H9 (cell line): Measurements from ENCODE around the gene ADGRA1. TPM values are rescaled to one million over a fixed set of nuclear protein-coding genes. Genes with fewer than 3 reads are reported as not detected.

Experiments
- DNase-seq: peaks from one replicate; pipeline ENCODE4 v3.0.0-alpha.2; 2017
- H2AFZ ChIP-seq: one replicate; pipeline ENCODE4 v1.6.1; 2013; ENCODE audit warnings: mild to moderate bottlenecking, low read length, control low read depth, moderate library complexity
- H2AK5ac ChIP-seq: 2 replicates; pipeline ENCODE4 v1.6.1; 2013; ENCODE audit warnings: low read length, control low read depth, mixed read lengths; ENCODE audit not compliant: insufficient read length
- H2BK120ac ChIP-seq: one replicate; pipeline ENCODE4 v1.6.1; 2013; ENCODE audit warnings: low read depth, mild to moderate bottlenecking, low read length, control low read depth, inconsistent platforms; ENCODE audit not compliant: poor library complexity, severe bottlenecking
- H2BK12ac ChIP-seq: 2 replicates; pipeline ENCODE4 v1.6.1; 2013; ENCODE audit warnings: low read length, control low read depth, mixed read lengths, low read depth; ENCODE audit not compliant: insufficient read length
- H2BK15ac ChIP-seq: 2 replicates; pipeline ENCODE4 v1.6.1; 2013; ENCODE audit warnings: low read depth, low read length, control low read depth
- H2BK20ac ChIP-seq: one replicate; pipeline ENCODE4 v1.6.1; 2013; ENCODE audit warnings: low read depth, mild to moderate bottlenecking, low read length, control low read depth, inconsistent platforms; ENCODE audit not compliant: poor library complexity, severe bottlenecking
- H2BK5ac ChIP-seq: 2 replicates; pipeline ENCODE4 v1.6.1; 2013; ENCODE audit warnings: low read length, control low read depth, mixed read lengths; ENCODE audit not compliant: insufficient read length
- H3K14ac ChIP-seq: 2 replicates; pipeline ENCODE4 v1.6.1; 2013; ENCODE audit warnings: low read length, control low read depth; ENCODE audit not compliant: insufficient read depth
- H3K18ac ChIP-seq: 2 replicates; pipeline ENCODE4 v1.6.1; 2013; ENCODE audit warnings: low read depth, mild to moderate bottlenecking, mixed read lengths, low read length, control low read depth; ENCODE audit not compliant: insufficient read length
- H3K23ac ChIP-seq: 2 replicates; pipeline ENCODE4 v1.6.1; 2013; ENCODE audit warnings: low read length, control low read depth, mixed read lengths, low read depth; ENCODE audit not compliant: insufficient read length
- H3K23me2 ChIP-seq: 2 replicates; pipeline ENCODE4 v1.6.1; 2013; ENCODE audit warnings: low read depth, mild to moderate bottlenecking, mixed read lengths, low read length, control low read depth; ENCODE audit not compliant: insufficient read length, poor library complexity, severe bottlenecking
- H3K27ac ChIP-seq: 2 replicates; pipeline ENCODE4 v1.5.1; 2013; ENCODE audit warnings: low read length, control low read depth, mixed read lengths, low read depth; ENCODE audit not compliant: insufficient read length
- H3K27me3 ChIP-seq: 2 replicates; pipeline ENCODE4 v1.6.1; 2013; ENCODE audit warnings: low read length, control low read depth, inconsistent platforms; ENCODE audit not compliant: insufficient read depth
- H3K4ac ChIP-seq: 2 replicates; pipeline ENCODE4 v1.6.1; 2013; ENCODE audit warnings: low read depth, mild to moderate bottlenecking, control low read depth, inconsistent platforms, low read length, moderate library complexity
- H3K4me1 ChIP-seq: 2 replicates; pipeline ENCODE4 v1.6.1; 2013; ENCODE audit warnings: low read length, control low read depth, inconsistent platforms; ENCODE audit not compliant: insufficient read depth
- H3K4me2 ChIP-seq: 2 replicates; pipeline ENCODE4 v1.6.1; 2013; ENCODE audit warnings: low read length, control low read depth, mixed read lengths; ENCODE audit not compliant: insufficient read length, insufficient read depth
- H3K56ac ChIP-seq: 2 replicates; pipeline ENCODE4 v1.6.1; 2013; ENCODE audit warnings: low read depth, mild to moderate bottlenecking, mixed read lengths, low read length, control low read depth; ENCODE audit not compliant: insufficient read length
- H3K79me1 ChIP-seq: 2 replicates; pipeline ENCODE4 v1.6.1; 2013; ENCODE audit warnings: low read depth, mild to moderate bottlenecking, moderate library complexity, low read length, control low read depth, inconsistent platforms; ENCODE audit not compliant: insufficient read depth, poor library complexity, severe bottlenecking
- H3K79me2 ChIP-seq: 2 replicates; pipeline ENCODE4 v1.6.1; 2013; ENCODE audit warnings: low read length, control low read depth, inconsistent platforms; ENCODE audit not compliant: insufficient read depth
- H3K9ac ChIP-seq: 2 replicates; pipeline ENCODE4 v1.6.1; 2013; ENCODE audit warnings: low read length, control low read depth, mixed read lengths; ENCODE audit not compliant: insufficient read length; ENCODE audit errors: extremely low read depth
- H3K9me3 ChIP-seq: one replicate; pipeline ENCODE4 v1.6.1; 2013; ENCODE audit warnings: low read depth, low read length, inconsistent platforms; ENCODE audit not compliant: control insufficient read depth
- H3T11ph ChIP-seq: one replicate; pipeline ENCODE4 v1.6.1; 2013; ENCODE audit warnings: mild to moderate bottlenecking, low read length, control low read depth, inconsistent platforms
- H4K20me1 ChIP-seq: one replicate; pipeline ENCODE4 v1.6.1; 2013; ENCODE audit not compliant: control insufficient read depth, insufficient read length, insufficient read depth
- H4K5ac ChIP-seq: 2 replicates; pipeline ENCODE4 v1.6.1; 2013; ENCODE audit warnings: low read depth, mild to moderate bottlenecking, mixed read lengths, low read length, control low read depth; ENCODE audit not compliant: insufficient read length
- H4K8ac ChIP-seq: replicated peaks from 2 replicates; pipeline ENCODE4 v1.6.1; 2013; ENCODE audit warnings: low read length, control low read depth, mixed read lengths, low read depth; ENCODE audit not compliant: insufficient read length
- H4K91ac ChIP-seq: 2 replicates; pipeline ENCODE4 v1.6.1; 2013; ENCODE audit warnings: low read depth, mild to moderate bottlenecking, moderate library complexity, mixed read lengths, low read length, control low read depth; ENCODE audit not compliant: insufficient read length
- H3K27ac Mint-ChIP-seq, 3 experiments: 2 replicates in 2 of 3; 3 replicates in 1 of 3; pipeline ENCODE4 v1.8.0; 2020 to 2021; ENCODE audit warnings: mixed read lengths in 3 of 3, mild to moderate bottlenecking in 1 of 3, moderate library complexity in 1 of 3
- H3K27me3 Mint-ChIP-seq: 2 replicates; pipeline ENCODE4 v1.8.0; 2021; ENCODE audit warnings: low read depth, mild to moderate bottlenecking, moderate library complexity, mixed read lengths
- H3K36me3 Mint-ChIP-seq, 3 experiments: 2 replicates in 2 of 3; 3 replicates in 1 of 3; pipeline ENCODE4 v1.8.0; 2020 to 2021; ENCODE audit warnings: low read depth in 3 of 3, mixed read lengths in 3 of 3; ENCODE audit not compliant: insufficient read depth in 1 of 3
- H3K4me1 Mint-ChIP-seq, 2 experiments: 2 replicates each; pipeline ENCODE4 v1.8.0; 2020; ENCODE audit warnings: mixed read lengths in 2 of 2
- H3K4me3 Mint-ChIP-seq, 2 experiments: 2 replicates in 1 of 2; 3 replicates in 1 of 2; pipeline ENCODE4 v1.8.0; 2020 to 2021; ENCODE audit warnings: mild to moderate bottlenecking in 2 of 2, mixed read lengths in 2 of 2, moderate library complexity in 1 of 2
- H3K9me3 Mint-ChIP-seq, 2 experiments: 2 replicates in 1 of 2; 3 replicates in 1 of 2; pipeline ENCODE4 v1.8.0; 2020; ENCODE audit warnings: mild to moderate bottlenecking in 2 of 2, mixed read lengths in 2 of 2, moderate library complexity in 1 of 2
- WGBS: extraction: QIAGEN DNeasy Blood & Tissue Kit; methylation state at CpG from one replicate; pipeline ENCODE4 v1.1.7; 2013; ENCODE audit warnings: missing lambda C conversion rate, low lambda C conversion rate, mixed read lengths; ENCODE audit not compliant: insufficient read length; ENCODE audit errors: extremely low coverage; 5-methylcytosine and 5-hydroxymethylcytosine counted together
- total RNA-seq: library from RNA; stranded (reverse); gene quantifications from 2 replicates; pipeline ENCODE4 v1.2.1, GENCODE V29; 2021
- TF ChIP-seq, protein P1 (sequence below): fragments of 200-600 bp; sonication (generic); conservative IDR thresholded peaks from 3 replicates; pipeline ENCODE4 v1.8.0; 2021; ENCODE audit warnings: antibody characterized with exemption, mild to moderate bottlenecking

The ADGRA1 gene
- total RNA-seq, 1 experiment from 2014 or later = 0.11 TPM

DNA sequence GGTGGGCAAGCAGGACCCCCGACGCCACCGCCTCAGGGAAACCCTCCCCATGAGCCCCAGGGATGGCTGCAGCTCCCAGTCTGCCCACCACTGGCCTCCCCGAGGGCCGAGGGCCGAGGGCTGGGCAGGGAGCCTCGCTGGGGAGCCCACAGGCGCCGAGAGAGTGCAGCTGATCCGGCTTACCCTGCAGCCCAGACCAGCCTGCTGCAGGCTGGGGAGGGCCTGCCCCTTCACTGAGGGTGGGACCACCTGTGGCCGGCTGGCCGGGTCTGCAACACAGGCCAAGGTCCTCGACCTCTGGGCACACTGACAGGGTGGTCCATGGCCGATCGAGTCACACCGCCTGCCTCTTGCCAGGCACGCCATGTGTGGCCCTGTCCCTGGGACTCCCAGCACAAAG is 27.3 kb upstream of the ADGRA1 start:
- H3K4me1 ChIP-seq = no peaks in the 10 kb centered on the region
- no peak overlapping the region for H3K18ac ChIP-seq
- H3K27me3 ChIP-seq = no peaks in the 10 kb centered on the region
- no peak overlapping the region for H3K23ac ChIP-seq
- H3K23me2 ChIP-seq = no peaks in the 10 kb centered on the region
- no peaks in the 10 kb centered on the region; a peak in 1 of 7 replicates for H3K36me3 Mint-ChIP-seq
- TF ChIP-seq, protein P1, sequence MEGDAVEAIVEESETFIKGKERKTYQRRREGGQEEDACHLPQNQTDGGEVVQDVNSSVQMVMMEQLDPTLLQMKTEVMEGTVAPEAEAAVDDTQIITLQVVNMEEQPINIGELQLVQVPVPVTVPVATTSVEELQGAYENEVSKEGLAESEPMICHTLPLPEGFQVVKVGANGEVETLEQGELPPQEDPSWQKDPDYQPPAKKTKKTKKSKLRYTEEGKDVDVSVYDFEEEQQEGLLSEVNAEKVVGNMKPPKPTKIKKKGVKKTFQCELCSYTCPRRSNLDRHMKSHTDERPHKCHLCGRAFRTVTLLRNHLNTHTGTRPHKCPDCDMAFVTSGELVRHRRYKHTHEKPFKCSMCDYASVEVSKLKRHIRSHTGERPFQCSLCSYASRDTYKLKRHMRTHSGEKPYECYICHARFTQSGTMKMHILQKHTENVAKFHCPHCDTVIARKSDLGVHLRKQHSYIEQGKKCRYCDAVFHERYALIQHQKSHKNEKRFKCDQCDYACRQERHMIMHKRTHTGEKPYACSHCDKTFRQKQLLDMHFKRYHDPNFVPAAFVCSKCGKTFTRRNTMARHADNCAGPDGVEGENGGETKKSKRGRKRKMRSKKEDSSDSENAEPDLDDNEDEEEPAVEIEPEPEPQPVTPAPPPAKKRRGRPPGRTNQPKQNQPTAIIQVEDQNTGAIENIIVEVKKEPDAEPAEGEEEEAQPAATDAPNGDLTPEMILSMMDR = no peak
- H2AFZ ChIP-seq = no peak overlapping the region
- H3K4me1 Mint-ChIP-seq = peaks cover 0 to 7% of the 10 kb centered on the region in 2 experiments; a peak in 1 of 4 replicates
- H2BK20ac ChIP-seq = no peak overlapping the region
- no peak overlapping the region for H3K4ac ChIP-seq
- H3K4me2 ChIP-seq = no peak overlapping the region
- no CpG with 5 or more reads among the region's 17 CpGs for WGBS
- H2BK12ac ChIP-seq = no peak overlapping the region
- no peak overlapping the region for H2BK120ac ChIP-seq
- H2BK15ac ChIP-seq = no peak overlapping the region
- H4K5ac ChIP-seq = no peak overlapping the region
- no peak overlapping the region for H2AK5ac ChIP-seq
- H3K14ac ChIP-seq = no peak overlapping the region
- DNase-seq = no peak
- no peaks in the 10 kb centered on the region for H3K9me3 ChIP-seq
- H3K4me3 Mint-ChIP-seq = no peak overlapping the region
- H4K20me1 ChIP-seq = no peaks in the 10 kb centered on the region
- H3T11ph ChIP-seq = no peak overlapping the region
- H3K56ac ChIP-seq = no peak overlapping the region
- H3K27ac Mint-ChIP-seq = no peak overlapping the region
- no peak overlapping the region for H3K27ac ChIP-seq
- peaks cover 3% of the 10 kb centered on the region for H3K27me3 Mint-ChIP-seq
- H3K9ac ChIP-seq = no peak overlapping the region
- H4K8ac ChIP-seq = no peak overlapping the region
- H3K79me1 ChIP-seq = no peaks in the 10 kb centered on the region
- no peak overlapping the region for H4K91ac ChIP-seq
- peaks cover 0 to 7% of the 10 kb centered on the region in 2 experiments; a peak in 1 of 5 replicates for H3K9me3 Mint-ChIP-seq
- H3K79me2 ChIP-seq = no peaks in the 10 kb centered on the region
- H2BK5ac ChIP-seq = no peak overlapping the region
